Measurements from ENCODE around the gene PLAC8L1.

The PLAC8L1 gene

DNA sequence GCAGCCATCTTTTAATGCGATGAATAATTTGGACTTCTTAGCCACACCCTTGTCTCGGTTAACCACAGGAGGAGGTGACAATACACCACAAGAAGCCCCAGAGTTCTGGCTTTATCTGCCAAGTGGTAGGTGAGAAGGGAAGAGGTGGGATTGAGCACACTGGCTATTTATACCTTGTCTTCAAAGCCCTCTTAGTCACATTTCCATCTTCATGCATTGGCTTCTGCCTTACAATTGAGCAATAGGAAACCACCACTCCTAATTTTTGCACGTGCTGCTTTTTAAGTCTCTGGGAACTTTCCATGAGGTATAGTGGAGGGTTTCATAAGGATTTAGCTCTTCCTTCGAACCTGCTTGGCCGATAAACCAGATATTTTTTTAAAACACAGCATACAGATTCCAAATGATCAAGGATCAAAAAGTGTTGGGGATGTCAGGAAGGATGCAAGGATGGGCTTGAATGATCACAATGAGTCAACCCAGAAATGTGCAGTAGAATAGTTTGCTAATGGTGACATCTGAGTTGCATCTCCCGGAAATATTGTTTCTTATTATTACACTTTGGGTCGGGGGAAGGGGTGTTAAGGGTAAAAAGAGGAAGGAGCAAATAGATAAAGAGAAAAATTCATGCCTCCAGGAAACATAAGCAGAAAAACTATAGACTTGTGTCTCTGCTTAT lies 25.5 kb downstream of the PLAC8L1 start:
- no peak for DNase-seq (ENCODE audit: low read depth in 2 of 2)

DNA sequence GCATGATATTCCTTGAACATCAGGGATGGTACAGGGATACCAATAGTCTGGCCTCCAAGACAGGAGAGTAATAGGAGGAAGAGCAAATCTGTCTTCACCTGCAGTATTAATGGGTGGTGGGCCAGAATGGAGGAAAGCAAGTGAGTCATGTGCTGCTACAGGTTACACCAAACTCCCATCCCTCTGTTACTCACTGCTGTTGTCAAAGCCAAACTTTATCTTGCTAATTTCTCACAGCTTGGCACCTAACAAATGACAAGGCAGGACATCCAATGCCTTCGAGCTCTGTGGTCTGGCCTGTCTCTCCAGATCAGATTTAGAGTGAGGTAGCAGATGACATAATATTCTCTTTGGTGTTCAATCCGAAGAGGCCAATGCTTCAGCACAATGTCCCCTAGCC lies 26.8 kb downstream of the PLAC8L1 start:
- DNase-seq (ENCODE audit: low read depth in 2 of 2): no peak

DNA sequence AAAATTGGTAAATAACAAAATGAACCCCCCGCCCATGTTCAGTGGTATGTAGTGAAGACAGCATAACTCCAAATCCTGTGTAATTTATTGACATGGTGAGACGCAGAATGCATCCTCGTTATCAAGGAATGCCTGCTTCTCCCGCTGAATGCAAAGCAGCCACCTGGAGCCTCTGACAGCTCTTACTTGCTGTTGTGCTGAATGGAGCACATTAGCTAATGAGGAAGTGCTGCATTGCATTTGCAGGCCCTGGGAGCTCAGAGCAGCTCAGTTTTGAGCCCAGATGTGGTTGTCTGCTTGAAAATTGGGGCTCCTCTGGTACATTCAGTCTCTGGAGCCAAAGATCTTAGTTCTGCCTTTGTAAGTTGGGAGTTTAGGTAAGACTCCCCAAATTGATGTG lies 28.9 kb downstream of the PLAC8L1 start:
- DNase-seq (ENCODE audit: low read depth in 2 of 2): no peak

GRCh38 chr5:146076028-146076427 lies 29.3 kb downstream of the PLAC8L1 start:
- no peak for DNase-seq (ENCODE audit: low read depth in 2 of 2)

GRCh38 chr5:146073239-146073900 lies 32.0 kb downstream of the PLAC8L1 start:
- no peak for DNase-seq (ENCODE audit: low read depth in 2 of 2)

DNA sequence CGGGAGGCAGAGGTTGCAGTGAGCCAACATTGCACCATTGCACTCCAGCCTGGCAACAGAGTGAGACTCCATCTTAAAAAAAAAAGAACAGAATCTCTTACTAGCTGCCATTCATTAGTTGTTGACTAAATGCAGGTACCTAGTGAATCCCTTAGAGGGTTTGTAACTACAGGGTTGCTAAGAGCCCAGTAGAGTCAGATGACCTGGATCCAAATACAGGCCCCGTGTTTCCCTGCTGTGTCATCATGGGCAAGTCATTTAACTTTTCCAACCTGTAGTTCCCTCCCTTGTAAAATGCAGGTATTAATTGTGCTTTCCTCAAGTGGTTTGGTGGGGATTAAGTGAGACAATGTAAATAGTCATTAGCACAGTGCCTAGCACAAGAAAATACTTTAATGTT lies 32.8 kb downstream of the PLAC8L1 start:
- no peak for DNase-seq (ENCODE audit: low read depth in 2 of 2)

GRCh38 chr5:146071171-146071570 lies 34.2 kb downstream of the PLAC8L1 start:
- DNase-seq (ENCODE audit: low read depth in 2 of 2): no peak

DNA sequence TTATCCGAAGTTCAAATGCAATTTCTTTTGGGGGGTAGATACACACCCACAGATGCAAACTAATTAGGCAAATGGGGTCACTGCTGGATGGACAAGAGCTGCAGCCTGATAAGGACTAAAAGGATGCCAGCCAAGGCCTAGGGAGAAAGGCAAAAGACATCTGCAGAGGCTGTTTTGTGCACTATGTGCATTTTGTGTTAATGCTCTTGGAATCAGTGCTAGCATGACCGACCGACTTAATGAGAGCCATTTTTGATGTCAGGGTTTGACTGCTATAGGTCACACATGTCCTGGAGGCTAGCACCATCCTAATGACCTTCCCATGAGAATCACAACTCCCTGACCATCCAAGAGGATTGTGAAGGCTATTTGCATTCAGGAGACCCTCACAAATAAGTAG lies 34.6 kb downstream of the PLAC8L1 start:
- no peak for DNase-seq (ENCODE audit: low read depth in 2 of 2)

DNA sequence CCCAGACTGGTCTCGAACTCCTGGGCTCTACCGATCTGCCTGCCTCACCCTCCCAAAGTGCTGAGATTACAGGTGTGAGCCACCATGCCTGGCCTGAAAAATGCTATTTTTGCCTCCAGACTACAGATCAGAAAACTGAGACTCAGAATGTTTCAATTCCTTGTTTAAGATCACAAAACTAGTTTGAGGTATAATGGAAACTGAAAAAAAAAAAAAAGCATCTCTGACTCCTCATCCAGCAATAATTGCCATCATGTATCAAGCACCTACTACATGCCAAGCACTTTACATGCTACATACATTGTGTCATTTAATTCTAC lies 35.6 kb downstream of the PLAC8L1 start:
- no peak for DNase-seq (ENCODE audit: low read depth in 2 of 2)

- DNase-seq (ENCODE audit: low read depth in 2 of 2): no peak
Observed at GRCh38 chr5:146068977-146069779, 36.2 kb downstream of the PLAC8L1 start.

GRCh38 chr5:146068206-146068605 lies 37.2 kb downstream of the PLAC8L1 start:
- no peak for DNase-seq (ENCODE audit: low read depth in 2 of 2)

- no peak for DNase-seq (ENCODE audit: low read depth in 2 of 2)
Observed at GRCh38 chr5:146066968-146067367, 38.4 kb downstream of the PLAC8L1 start.

- no peak for DNase-seq (ENCODE audit: low read depth in 2 of 2)
Observed at GRCh38 chr5:146060221-146060585, 45.2 kb downstream of the PLAC8L1 start.

GRCh38 chr5:146059460-146060220 lies 45.7 kb downstream of the PLAC8L1 start:
- no peak for DNase-seq (ENCODE audit: low read depth in 2 of 2)

DNA sequence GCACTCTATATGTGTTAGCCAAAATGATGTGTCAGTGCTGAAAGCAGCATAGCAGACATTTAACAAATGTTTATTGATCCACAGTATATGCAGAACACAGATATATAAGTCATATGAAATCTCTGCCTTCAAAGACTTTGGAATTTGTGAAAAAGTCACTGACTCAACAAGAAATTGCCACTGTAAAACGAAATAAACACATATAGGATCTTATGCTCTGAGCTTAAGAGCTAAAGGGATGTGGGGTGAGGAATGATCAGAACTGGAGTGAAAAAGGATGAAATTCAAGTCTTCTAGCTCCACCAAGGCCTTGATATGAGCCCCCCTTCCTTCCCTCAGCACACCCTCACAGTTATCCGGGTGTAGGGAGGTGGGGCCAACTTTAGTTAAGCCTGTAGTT lies 49.9 kb downstream of the PLAC8L1 start:
- no peak for DNase-seq (ENCODE audit: low read depth in 2 of 2)

DNA sequence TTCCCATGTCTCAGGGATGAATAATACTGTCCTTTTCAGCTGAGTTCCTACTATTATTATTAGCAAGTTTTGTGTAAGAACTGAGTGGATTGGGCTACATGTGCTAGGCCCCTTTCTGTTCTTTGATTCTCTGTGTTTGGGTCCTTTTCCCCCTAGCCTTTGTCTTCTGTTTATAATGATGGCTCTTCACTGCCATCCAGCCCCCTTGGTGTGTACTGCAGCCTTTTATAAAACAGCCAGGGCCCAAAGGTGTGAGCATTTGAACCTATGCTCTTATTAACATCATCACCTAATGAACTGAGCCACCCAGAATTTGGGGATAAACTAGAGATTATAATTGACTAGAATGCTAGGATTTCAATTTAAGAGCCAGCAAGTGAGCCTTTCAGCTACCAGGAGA lies 52.6 kb downstream of the PLAC8L1 start:
- no peak for DNase-seq (ENCODE audit: low read depth in 2 of 2)

DNA sequence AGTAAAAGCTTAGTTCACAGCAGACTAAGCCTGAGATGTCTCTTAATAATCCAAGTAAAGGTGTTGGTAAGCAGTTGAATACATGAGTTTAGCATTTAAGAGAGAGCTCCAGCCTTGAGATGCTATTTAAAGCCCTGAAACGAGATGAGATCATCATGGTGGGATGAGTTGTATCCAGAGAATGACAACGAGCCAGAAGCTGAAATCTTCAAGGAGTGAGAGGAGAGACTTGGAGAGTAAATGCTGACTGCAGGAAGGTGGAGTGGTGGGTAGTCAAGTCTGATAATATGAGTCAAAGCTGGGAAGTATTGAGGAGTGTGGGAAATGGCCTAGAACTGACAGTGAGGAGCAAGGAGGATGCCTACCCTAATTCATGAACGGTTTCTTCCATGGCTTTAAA lies 53.7 kb downstream of the PLAC8L1 start:
- no peak for DNase-seq (ENCODE audit: low read depth in 2 of 2)

GRCh38 chr5:146050086-146050485 lies 55.3 kb downstream of the PLAC8L1 start:
- no peak for DNase-seq (ENCODE audit: low read depth in 2 of 2)

DNA sequence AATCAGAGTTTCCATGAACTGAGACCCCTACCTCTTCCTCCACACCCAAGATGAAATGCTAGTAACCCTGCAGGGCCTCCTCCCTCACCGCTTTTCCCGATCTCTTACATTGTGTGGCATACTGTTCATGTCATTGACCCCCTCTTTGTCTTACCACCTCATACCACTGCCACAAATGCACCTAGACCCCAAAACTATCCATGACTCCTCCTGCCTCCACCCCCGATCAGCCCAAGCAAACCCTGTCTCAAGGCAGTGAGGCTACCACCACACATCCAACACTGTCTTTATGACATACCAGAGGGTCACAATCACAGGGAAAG lies 55.7 kb downstream of the PLAC8L1 start:
- no peak for DNase-seq (ENCODE audit: low read depth in 2 of 2)

- no peak for DNase-seq (ENCODE audit: low read depth in 2 of 2)
Observed at GRCh38 chr5:146048994-146049703, 56.2 kb downstream of the PLAC8L1 start.

DNA sequence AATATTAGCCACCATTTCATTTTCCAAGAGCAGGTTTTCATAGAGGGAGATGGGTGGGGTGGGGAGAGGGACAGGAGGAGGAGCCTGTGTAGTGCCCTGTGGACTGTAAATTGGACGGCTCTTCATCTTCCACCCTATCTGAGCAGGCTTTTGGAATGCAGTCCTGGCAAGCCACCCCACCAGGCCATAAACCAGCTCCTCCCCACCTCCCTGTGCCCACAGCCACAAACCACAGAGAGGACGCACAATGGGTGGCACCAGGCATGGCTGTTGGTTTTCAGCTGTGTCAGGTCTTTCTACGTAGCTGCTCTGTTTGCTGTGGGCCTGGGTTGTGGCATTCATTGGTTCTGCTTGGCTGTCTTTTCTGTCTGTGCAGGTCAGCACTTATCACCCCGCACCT lies 58.0 kb downstream of the PLAC8L1 start:
- no peak for DNase-seq (ENCODE audit: low read depth in 2 of 2)

DNA sequence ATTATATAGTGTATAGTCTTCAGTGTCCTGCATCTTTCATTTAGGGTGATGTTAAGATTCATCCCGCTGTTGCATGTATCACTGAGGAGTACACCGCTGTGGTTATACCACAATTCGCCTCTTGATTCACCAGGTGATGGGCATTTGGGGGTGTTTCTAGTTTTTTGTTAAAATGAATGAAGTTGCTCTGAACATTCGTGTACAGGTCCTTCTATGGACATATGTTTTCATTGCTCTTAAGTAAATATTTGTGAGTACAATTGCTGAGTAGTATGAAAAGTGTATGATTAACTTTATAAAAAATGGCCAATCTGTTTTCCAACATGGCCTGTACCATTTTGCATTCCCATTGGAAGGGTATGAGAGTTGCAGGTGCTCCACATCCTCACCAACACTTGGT lies 61.7 kb downstream of the PLAC8L1 start:
- DNase-seq (ENCODE audit: low read depth in 2 of 2): no peak
